Endothelial cell of umbilical vein (primary cell): ENCODE measurements around the gene OR1F1. TPM values are rescaled to one million over a fixed set of nuclear protein-coding genes. Genes with fewer than 3 reads are reported as not detected.

ENCODE experiments used
- BruUV-seq: library from RNA; stranded (reverse); fragments of 400-500 nt; replicated peaks from 2 replicates; lab custom pipeline; 2021; lab: Mats Ljungman, UMichigan
- CTCF ChIA-PET: fragments of 300-600, 350-600 bp; sonication (Branson Sonifier 250); formaldehyde crosslinking; loops from one replicate; lab custom pipeline; 2021; ENCODE audit warnings: antibody characterized with exemption, inconsistent platforms; lab: Charles Lee
- POLR2A ChIA-PET: fragments of 300-600, 350-600 bp; sonication (Branson Sonifier 250); formaldehyde crosslinking; loops from one replicate; lab custom pipeline; 2021; ENCODE audit warnings: antibody characterized with exemption, inconsistent platforms; lab: Charles Lee
- DNase-seq: peaks from one replicate; pipeline ENCODE4 v3.0.0-alpha.2; 2011; ENCODE audit warnings: low read depth, low spot score
- FAIRE-seq: peaks from 2 replicates; lab custom pipeline; 2011; peaks lifted over from hg19 to GRCh38; lab: Jason Lieb, UNC
- H2AFZ ChIP-seq: 2 replicates; pipeline ENCODE4 v1.6.0; 2012; ENCODE audit warnings: low read depth, low read length, control low read depth, inconsistent platforms
- H3K27ac ChIP-seq: 2 replicates; pipeline ENCODE4 v1.5.1; 2011; ENCODE audit warnings: low read depth, mild to moderate bottlenecking, control low read depth, low read length, moderate library complexity; ENCODE audit not compliant: insufficient read depth
- H3K27me3 ChIP-seq, 2 experiments: 2 replicates each; pipeline versions ENCODE4 v1.6.0 to v1.6.1; 2011; ENCODE audit warnings: low read length in 2 of 2, mixed read lengths in 1 of 2; ENCODE audit not compliant: control insufficient read depth in 2 of 2, insufficient read depth in 2 of 2
- H3K36me3 ChIP-seq, 2 experiments: 2 replicates in 1 of 2; 3 replicates in 1 of 2; pipeline ENCODE4 v1.5.1; 2011; ENCODE audit warnings: low read length in 2 of 2, mild to moderate bottlenecking in 1 of 2, moderate library complexity in 1 of 2; ENCODE audit not compliant: control insufficient read depth in 2 of 2, insufficient read depth in 2 of 2; ENCODE audit errors: extremely low read depth in 1 of 2
- H3K4me1 ChIP-seq: 3 replicates; pipeline ENCODE4 v1.5.1; 2011; ENCODE audit warnings: mild to moderate bottlenecking, low read length; ENCODE audit not compliant: control insufficient read depth, insufficient read depth; ENCODE audit errors: extremely low read depth
- H3K4me2 ChIP-seq: 2 replicates; pipeline ENCODE4 v1.6.1; 2011; ENCODE audit warnings: low read length, control low read depth, mixed read lengths; ENCODE audit not compliant: insufficient read depth
- H3K4me3 ChIP-seq, 3 experiments: fragments of 200-600 bp in 1 of 3; sonication (generic), shearing (Covaris generic) in 1 of 3; replicated peaks in 1 of 3; 2 replicates each; pipeline ENCODE4 v1.5.1; 2011 to 2016; ENCODE audit warnings: control low read depth in 3 of 3, low read length in 3 of 3, mild to moderate bottlenecking in 2 of 3, inconsistent platforms in 1 of 3, low read depth in 1 of 3, moderate library complexity in 1 of 3; ENCODE audit not compliant: insufficient read depth in 1 of 3
- H3K79me2 ChIP-seq: 2 replicates; pipeline ENCODE4 v1.6.0; 2012; ENCODE audit warnings: low read length, inconsistent platforms; ENCODE audit not compliant: control insufficient read depth, insufficient read depth
- H3K9ac ChIP-seq: replicated peaks from 2 replicates; pipeline ENCODE3; 2011; ENCODE audit warnings: low read length, control low read depth; ENCODE audit not compliant: insufficient read depth; ENCODE audit errors: extremely low read depth
- H3K9me1 ChIP-seq: replicated peaks from 3 replicates; pipeline ENCODE4 v1.6.0; 2011; ENCODE audit warnings: mild to moderate bottlenecking, low read length; ENCODE audit not compliant: control insufficient read depth, insufficient read depth; ENCODE audit errors: extremely low read depth
- H3K9me3 ChIP-seq: replicated peaks from 2 replicates; pipeline ENCODE4 v1.5.1; 2012; ENCODE audit warnings: low read length, inconsistent platforms; ENCODE audit not compliant: control insufficient read depth, insufficient read depth
- H4K20me1 ChIP-seq: replicated peaks from 2 replicates; pipeline ENCODE3; 2011; ENCODE audit warnings: mild to moderate bottlenecking, low read length; ENCODE audit not compliant: control insufficient read depth, insufficient read depth; ENCODE audit errors: extremely low read depth
- EZH2 ChIP-seq: IDR thresholded peaks from 2 replicates; pipeline ENCODE4 v1.6.1; 2012; ENCODE audit warnings: borderline replicate concordance, low read depth, mild to moderate bottlenecking, moderate library complexity, low read length, inconsistent platforms; ENCODE audit not compliant: severe bottlenecking
- FOS ChIP-seq: IDR thresholded peaks from 2 replicates; pipeline ENCODE4 v1.6.1; 2011; ENCODE audit warnings: mild to moderate bottlenecking, low read length, moderate library complexity, borderline replicate concordance; ENCODE audit not compliant: insufficient read depth
- GATA2 ChIP-seq: IDR thresholded peaks from 2 replicates; pipeline ENCODE4 v1.7.0; 2011; ENCODE audit warnings: low read depth, mild to moderate bottlenecking, moderate library complexity, mixed read lengths, low read length; ENCODE audit not compliant: insufficient read length, insufficient read depth
- JUN ChIP-seq: IDR thresholded peaks from 2 replicates; pipeline ENCODE4 v1.6.1; 2011; ENCODE audit warnings: borderline replicate concordance, low read depth; ENCODE audit not compliant: insufficient read length, insufficient read depth
- MYC ChIP-seq: IDR thresholded peaks from one replicate; pipeline ENCODE4 v1.6.1; 2011; ENCODE audit warnings: mild to moderate bottlenecking, low read depth, low read length
- POLR2A ChIP-seq: IDR thresholded peaks from 2 replicates; pipeline ENCODE4 v1.6.1; 2012; ENCODE audit warnings: low read depth, mild to moderate bottlenecking, control low read depth, low read length
- POLR2AphosphoS5 ChIP-seq: IDR thresholded peaks from 2 replicates; pipeline ENCODE4 v1.6.1; 2012; ENCODE audit warnings: low read depth, mild to moderate bottlenecking, control low read depth, low read length, moderate library complexity; ENCODE audit not compliant: insufficient read depth
- dilution Hi-C: fragments of 300-500 bp; cut with MboI; formaldehyde crosslinking; loops from one replicate; pipeline ENCODE4 v1.15.0; 2019; ENCODE audit warnings: low sequenced_read_pairs; ENCODE audit not compliant: extremely low pct_ligation_motif_present
- intact Hi-C: fragments of 100-400 bp; cut with micrococcal nuclease; formaldehyde crosslinking; loops from one replicate; pipeline ENCODE4 v1.10.0; 2022
- polyA plus RNA-seq, 4 experiments: library from polyadenylated mRNA; depleted of rRNA in 3 of 4; stranded (reverse) in 3 of 4; unstranded in 1 of 4; fragments of >200 nt; gene quantifications; 2 replicates each; pipeline versions ENCODE4 v1.2.1 to v1.2.3, GENCODE V29; 2011 to 2012; ENCODE audit warnings: missing spikeins in 1 of 4
- total RNA-seq: library from RNA; stranded (reverse); gene quantifications from 2 replicates; pipeline ENCODE4 v1.2.3, GENCODE V29; 2021
- TF ChIP-seq, protein P1 (sequence below), 2 donors: IDR thresholded peaks; 1 replicate in 1 of 2; 2 replicates in 1 of 2; pipeline ENCODE4 v1.5.1; 2011; ENCODE audit warnings: low read length in 2 of 2, mild to moderate bottlenecking in 2 of 2, moderate library complexity in 2 of 2, control low read depth in 1 of 2, inconsistent platforms in 1 of 2, low read depth in 1 of 2; ENCODE audit not compliant: insufficient read depth in 1 of 2; ENCODE audit errors: extremely low read depth in 1 of 2
- TF ChIP-seq, protein P2 (sequence below): IDR thresholded peaks from 2 replicates; pipeline ENCODE4 v1.6.1; 2011; ENCODE audit not compliant: insufficient read depth, insufficient read length

Gene OR1F1
- total and polyA plus RNA-seq, 2 donors (not counting 3 experiments of a cell fraction or from before 2014, with no cell fraction given), result 0.17 TPM; not detected in 1

DNA sequence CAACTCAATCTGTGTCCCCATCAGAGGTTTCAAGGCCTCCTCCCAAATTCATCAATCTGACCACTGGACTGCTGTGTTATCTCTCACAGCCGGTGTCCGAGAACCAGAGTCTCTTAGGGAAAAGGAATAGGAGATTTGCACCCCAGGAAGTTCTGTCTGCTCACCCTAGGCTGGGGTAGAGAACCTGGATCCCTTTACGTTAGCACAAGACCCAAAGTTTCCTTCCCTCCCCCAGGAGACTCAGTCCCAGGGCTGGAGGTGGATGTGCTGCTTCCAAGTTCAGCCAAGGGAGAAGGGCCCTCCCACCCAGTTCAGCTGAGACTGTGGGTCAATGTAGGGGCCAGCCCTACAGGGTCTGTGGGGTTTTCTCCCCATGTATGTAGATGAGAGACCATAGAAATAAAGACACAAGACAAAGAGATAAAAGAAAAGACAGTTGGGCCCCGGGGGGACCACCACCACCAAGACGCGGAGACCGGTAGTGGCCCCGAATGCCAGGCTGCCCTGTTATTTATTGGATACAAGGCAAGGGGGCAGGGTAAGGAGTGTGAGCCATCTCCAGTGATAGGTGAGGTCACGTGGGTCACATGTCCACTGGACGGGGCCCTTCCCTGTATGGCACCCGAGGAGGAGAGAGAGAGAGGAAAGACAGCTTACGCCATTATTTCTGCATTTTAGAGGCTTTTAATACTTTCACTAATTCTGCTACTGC, 22.7 kb upstream of the OR1F1 start:
- BruUV-seq, result no TSS peak
- POLR2A ChIA-PET, result interaction anchor here (1.2 kb wide), 1 partner anchor 30 kb away, joined by 3 read pairs; the partner anchor contains the start of gene ZNF213
- H3K27me3 ChIP-seq, result peaks cover 15 to 16% of the 10 kb centered on the region in 2 experiments
- CTCF ChIA-PET, result interaction anchor here (0.9 to 1.4 kb wide), 10 partner anchors 8 to 133 kb away, joined by 3 to 17 read pairs (median 4); partner anchors contain the start of gene ZNF213
- no peaks in the 10 kb centered on the region for H3K79me2 ChIP-seq
- H3K9me3 ChIP-seq, result no peaks in the 10 kb centered on the region
- no peaks in the 10 kb centered on the region for H3K36me3 ChIP-seq
- H3K9me1 ChIP-seq, result no peaks in the 10 kb centered on the region
- no peaks in the 10 kb centered on the region for H4K20me1 ChIP-seq
- intact Hi-C loops, result no loop called here
- H3K4me1 ChIP-seq, result peaks cover under 1% of the 10 kb centered on the region
- dilution Hi-C loops, result no loop called here
- H3K9ac ChIP-seq, result no peak overlapping the region
- no peak overlapping the region for H3K27ac ChIP-seq
- TF ChIP-seq GATA2 (no peak), FOS (no peak), JUN (no peak), MYC (no peak), POLR2AphosphoS5 (no peak), POLR2A (no peak), EZH2 (no peak)
- TF ChIP-seq, protein P1, sequence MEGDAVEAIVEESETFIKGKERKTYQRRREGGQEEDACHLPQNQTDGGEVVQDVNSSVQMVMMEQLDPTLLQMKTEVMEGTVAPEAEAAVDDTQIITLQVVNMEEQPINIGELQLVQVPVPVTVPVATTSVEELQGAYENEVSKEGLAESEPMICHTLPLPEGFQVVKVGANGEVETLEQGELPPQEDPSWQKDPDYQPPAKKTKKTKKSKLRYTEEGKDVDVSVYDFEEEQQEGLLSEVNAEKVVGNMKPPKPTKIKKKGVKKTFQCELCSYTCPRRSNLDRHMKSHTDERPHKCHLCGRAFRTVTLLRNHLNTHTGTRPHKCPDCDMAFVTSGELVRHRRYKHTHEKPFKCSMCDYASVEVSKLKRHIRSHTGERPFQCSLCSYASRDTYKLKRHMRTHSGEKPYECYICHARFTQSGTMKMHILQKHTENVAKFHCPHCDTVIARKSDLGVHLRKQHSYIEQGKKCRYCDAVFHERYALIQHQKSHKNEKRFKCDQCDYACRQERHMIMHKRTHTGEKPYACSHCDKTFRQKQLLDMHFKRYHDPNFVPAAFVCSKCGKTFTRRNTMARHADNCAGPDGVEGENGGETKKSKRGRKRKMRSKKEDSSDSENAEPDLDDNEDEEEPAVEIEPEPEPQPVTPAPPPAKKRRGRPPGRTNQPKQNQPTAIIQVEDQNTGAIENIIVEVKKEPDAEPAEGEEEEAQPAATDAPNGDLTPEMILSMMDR (IDR thresholded peaks at IDR 0.05; ENCODE audit: extremely low read depth in 1 of 2, insufficient read depth in 1 of 2, low read depth in 1 of 2, low read length in 2 of 2), result no peak
- TF ChIP-seq, protein P2, sequence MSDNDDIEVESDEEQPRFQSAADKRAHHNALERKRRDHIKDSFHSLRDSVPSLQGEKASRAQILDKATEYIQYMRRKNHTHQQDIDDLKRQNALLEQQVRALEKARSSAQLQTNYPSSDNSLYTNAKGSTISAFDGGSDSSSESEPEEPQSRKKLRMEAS, result no peak
- H2AFZ ChIP-seq, result peak overlapping the region; percentile 86
- H3K4me2 ChIP-seq, result peak overlapping the region; percentile 5
- FAIRE-seq (no peak), DNase-seq (no peak)
- no peak overlapping the region for H3K4me3 ChIP-seq
